OCI-LY7 (cell line): ENCODE data around the gene OTUB1. TPM values are rescaled to one million over a fixed set of nuclear protein-coding genes. Genes with fewer than 3 reads are reported as not detected.

ENCODE experiments used
- BruUV-seq: library from RNA; stranded (reverse); fragments of 400-500 nt; replicated peaks from 2 replicates; lab custom pipeline; 2021; lab: Mats Ljungman, UMichigan
- CTCF ChIA-PET: fragments of 300-600 bp; sonication (Branson Sonifier 250); formaldehyde crosslinking; loops from one replicate; lab custom pipeline; 2022; ENCODE audit warnings: antibody characterized with exemption; ENCODE audit not compliant: unreplicated experiment; lab: Charles Lee
- POLR2A ChIA-PET: fragments of 300-600 bp; sonication (Branson Sonifier 250); formaldehyde crosslinking; loops from one replicate; lab custom pipeline; 2022; ENCODE audit warnings: antibody characterized with exemption; lab: Charles Lee
- DNase-seq: peaks from one replicate; pipeline ENCODE4 v3.0.0-alpha.2; 2015; ENCODE audit warnings: low spot score
- H2AFZ ChIP-seq: fragments of 200-600 bp; sonication (generic), shearing (Covaris generic); 2 replicates; pipeline ENCODE4 v1.6.1; 2014; ENCODE audit warnings: mild to moderate bottlenecking, antibody characterized with exemption, low read length, moderate library complexity
- H3K27ac ChIP-seq: fragments of 200-600 bp; sonication (generic); 2 replicates; pipeline ENCODE4 v1.5.1; 2014; ENCODE audit warnings: mixed run types, low read depth, mild to moderate bottlenecking, moderate library complexity, low read length, inconsistent platforms; ENCODE audit not compliant: poor library complexity, severe bottlenecking
- H3K36me3 ChIP-seq: fragments of 200-600 bp; sonication (generic); 2 replicates; pipeline ENCODE4 v1.6.1; 2014; ENCODE audit warnings: mild to moderate bottlenecking, antibody characterized with exemption, low read length, moderate library complexity, mixed read lengths; ENCODE audit not compliant: insufficient read depth
- H3K4me1 ChIP-seq: fragments of 200-600 bp; sonication (generic); 2 replicates; pipeline ENCODE4 v1.5.1; 2014; ENCODE audit warnings: mild to moderate bottlenecking, low read length; ENCODE audit not compliant: insufficient read depth, poor library complexity, severe bottlenecking
- H3K4me2 ChIP-seq: fragments of 200-600 bp; sonication (generic); 2 replicates; pipeline ENCODE4 v1.6.1; 2014; ENCODE audit warnings: mild to moderate bottlenecking, low read length
- H3K4me3 ChIP-seq: fragments of 200-600 bp; sonication (generic); 2 replicates; pipeline ENCODE4 v1.5.1; 2014; ENCODE audit warnings: mild to moderate bottlenecking, low read depth, low read length; ENCODE audit not compliant: poor library complexity, severe bottlenecking
- H3K79me2 ChIP-seq: fragments of 200-600 bp; sonication (generic); 2 replicates; pipeline ENCODE4 v1.6.1; 2016; ENCODE audit warnings: low read depth, mild to moderate bottlenecking, low read length, moderate library complexity, mixed read lengths; ENCODE audit not compliant: insufficient read depth
- H3K9me2 ChIP-seq: fragments of 200-600 bp; sonication (generic); 2 replicates; pipeline ENCODE4 v1.6.1; 2016; ENCODE audit warnings: mild to moderate bottlenecking, low read length, mixed read lengths; ENCODE audit not compliant: insufficient read depth
- H3K9me3 ChIP-seq: fragments of 200-600 bp; sonication (generic); 2 replicates; pipeline ENCODE4 v1.6.1; 2014; ENCODE audit warnings: mild to moderate bottlenecking, mixed run types, low read length, mixed read lengths
- H4K20me1 ChIP-seq: fragments of 200-600 bp; sonication (generic); 2 replicates; pipeline ENCODE4 v1.6.1; 2014; ENCODE audit warnings: mild to moderate bottlenecking, antibody characterized with exemption, low read length, moderate library complexity, mixed read lengths; ENCODE audit not compliant: insufficient read depth
- EZH2phosphoT487 ChIP-seq: fragments of 200-600 bp; sonication (generic); IDR thresholded peaks from 2 replicates; pipeline ENCODE4 v1.6.1; 2018; ENCODE audit warnings: low read depth, borderline replicate concordance, mild to moderate bottlenecking, mixed run types, antibody characterized with exemption, low read length, moderate library complexity, mixed read lengths
- intact Hi-C: fragments of 100-400 bp; cut with micrococcal nuclease; formaldehyde crosslinking; loops from one replicate; pipeline ENCODE4 v1.10.0; 2022; ENCODE audit not compliant: unreplicated experiment
- total RNA-seq, 2 experiments: library from RNA; depleted of rRNA in 1 of 2; stranded (reverse); fragments of >200 nt in 1 of 2; shearing (Covaris generic) in 1 of 2; gene quantifications; 2 replicates each; pipeline ENCODE4 v1.2.3, GENCODE V29; 2014 to 2022
- TF ChIP-seq, protein P1 (sequence below): fragments of 200-600 bp; sonication (generic); conservative IDR thresholded peaks from 2 replicates; pipeline ENCODE4 v1.5.1; 2014; ENCODE audit warnings: mild to moderate bottlenecking, antibody characterized with exemption, low read length, moderate library complexity, mixed read lengths

Gene OTUB1
- total RNA-seq, 2 experiments from 2014 or later: 72.4 to 88.1 TPM

DNA sequence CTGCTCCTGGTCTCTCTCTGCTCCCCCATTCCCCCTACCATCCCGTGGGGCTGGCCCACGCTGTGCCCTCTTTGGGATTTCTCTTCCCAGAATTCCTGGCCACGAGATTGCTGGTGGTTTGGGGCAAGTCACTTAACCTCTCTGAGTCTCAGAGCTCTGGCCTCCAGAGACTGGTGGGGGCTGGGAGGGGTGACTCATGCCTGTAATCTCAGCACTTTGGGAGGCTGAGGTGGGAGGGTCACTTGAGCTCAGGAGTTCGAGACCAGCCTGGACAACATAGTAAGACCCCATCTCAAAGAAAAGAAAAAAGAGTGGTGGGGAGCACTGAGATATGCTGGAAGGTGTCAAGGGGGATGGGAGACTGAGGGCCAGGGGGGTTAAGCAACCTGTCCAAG, 18.3 kb downstream of the OTUB1 start:
- intact Hi-C loops: no loop called here
- Histone ChIP-seq H4K20me1 (no peaks in the 10 kb centered on the region), H3K9me2 (no peaks in the 10 kb centered on the region), H3K4me1 (peaks cover 8% of the 10 kb centered on the region), H3K79me2 (no peaks in the 10 kb centered on the region), H3K36me3 (peaks cover 7% of the 10 kb centered on the region; the same call in 1 of the 2 replicates), H3K27ac (no peak overlapping the region), H3K4me2 (no peak overlapping the region), H3K9me3 (no peaks in the 10 kb centered on the region), H2AFZ (no peak overlapping the region), H3K4me3 (no peak overlapping the region)
- BruUV-seq: no TSS peak
- DNase-seq: no peak
- ChIA-PET POLR2A (no interaction called here), CTCF (no interaction called here)
- TF ChIP-seq EZH2phosphoT487: no peak
- TF ChIP-seq, protein P1, sequence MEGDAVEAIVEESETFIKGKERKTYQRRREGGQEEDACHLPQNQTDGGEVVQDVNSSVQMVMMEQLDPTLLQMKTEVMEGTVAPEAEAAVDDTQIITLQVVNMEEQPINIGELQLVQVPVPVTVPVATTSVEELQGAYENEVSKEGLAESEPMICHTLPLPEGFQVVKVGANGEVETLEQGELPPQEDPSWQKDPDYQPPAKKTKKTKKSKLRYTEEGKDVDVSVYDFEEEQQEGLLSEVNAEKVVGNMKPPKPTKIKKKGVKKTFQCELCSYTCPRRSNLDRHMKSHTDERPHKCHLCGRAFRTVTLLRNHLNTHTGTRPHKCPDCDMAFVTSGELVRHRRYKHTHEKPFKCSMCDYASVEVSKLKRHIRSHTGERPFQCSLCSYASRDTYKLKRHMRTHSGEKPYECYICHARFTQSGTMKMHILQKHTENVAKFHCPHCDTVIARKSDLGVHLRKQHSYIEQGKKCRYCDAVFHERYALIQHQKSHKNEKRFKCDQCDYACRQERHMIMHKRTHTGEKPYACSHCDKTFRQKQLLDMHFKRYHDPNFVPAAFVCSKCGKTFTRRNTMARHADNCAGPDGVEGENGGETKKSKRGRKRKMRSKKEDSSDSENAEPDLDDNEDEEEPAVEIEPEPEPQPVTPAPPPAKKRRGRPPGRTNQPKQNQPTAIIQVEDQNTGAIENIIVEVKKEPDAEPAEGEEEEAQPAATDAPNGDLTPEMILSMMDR: no peak

DNA sequence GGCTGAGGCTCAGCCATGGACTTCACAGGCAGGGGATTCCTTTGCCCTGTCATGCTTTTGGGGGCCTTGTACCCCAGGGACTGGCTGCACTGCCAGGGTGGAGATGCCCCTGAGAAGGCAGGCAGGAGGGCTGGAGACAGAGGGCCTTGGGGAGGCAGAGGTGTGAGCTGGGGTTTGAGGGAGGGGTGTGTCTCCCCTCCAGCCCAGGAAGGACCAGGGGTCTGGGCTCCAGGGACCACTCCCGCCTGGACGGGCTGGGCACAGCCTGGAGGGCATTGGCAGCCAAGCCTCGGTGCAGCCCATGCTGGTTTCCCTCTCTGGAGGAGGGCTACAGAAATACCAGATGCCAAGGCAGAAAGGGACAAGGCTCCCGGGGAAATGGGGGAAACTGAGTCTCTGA, 19.5 kb downstream of the OTUB1 start:
- no peak for TF ChIP-seq EZH2phosphoT487
- TF ChIP-seq, protein P1: no peak
- peaks cover 4% of the 10 kb centered on the region; the same call in 1 of the 2 replicates for H3K9me3 ChIP-seq
- no peak overlapping the region for H3K4me3 ChIP-seq
- no TSS peak for BruUV-seq
- H4K20me1 ChIP-seq: no peaks in the 10 kb centered on the region
- no peak overlapping the region for H3K27ac ChIP-seq
- peaks cover 7% of the 10 kb centered on the region; the same call in 1 of the 2 replicates for H3K36me3 ChIP-seq
- no peaks in the 10 kb centered on the region for H3K9me2 ChIP-seq
- intact Hi-C loops: no loop called here
- H3K4me2 ChIP-seq: no peak overlapping the region
- H3K4me1 ChIP-seq: no peaks in the 10 kb centered on the region
- DNase-seq: no peak
- POLR2A ChIA-PET: no interaction called here
- CTCF ChIA-PET: no interaction called here
- no peak overlapping the region for H2AFZ ChIP-seq
- H3K79me2 ChIP-seq: no peaks in the 10 kb centered on the region

DNA sequence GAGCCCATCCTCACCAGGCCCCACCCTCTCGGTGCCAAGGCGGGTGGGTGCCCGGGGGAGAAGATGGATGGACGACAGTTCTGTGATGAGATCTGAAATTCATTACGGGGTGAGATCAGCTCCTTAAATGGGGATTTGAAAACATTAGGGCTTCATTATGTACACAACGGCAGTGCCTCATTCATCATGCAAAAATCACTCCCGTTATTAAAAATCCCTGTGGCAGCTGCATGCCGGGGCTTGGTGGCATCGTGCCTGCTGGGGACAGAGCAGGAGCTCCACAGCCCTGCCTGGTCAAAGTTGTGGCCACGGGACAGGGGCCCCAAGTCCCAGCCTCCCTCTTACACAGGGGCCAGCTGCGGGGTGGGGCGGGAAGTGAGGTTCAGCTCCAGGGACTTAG, 20.2 kb downstream of the OTUB1 start:
- H3K79me2 ChIP-seq: no peaks in the 10 kb centered on the region
- CTCF ChIA-PET: no interaction called here
- no peak for TF ChIP-seq EZH2phosphoT487
- TF ChIP-seq, protein P1: no peak
- POLR2A ChIA-PET: no interaction called here
- no peaks in the 10 kb centered on the region for H3K9me2 ChIP-seq
- H3K4me1 ChIP-seq: no peaks in the 10 kb centered on the region
- no peak overlapping the region for H2AFZ ChIP-seq
- intact Hi-C loops: no loop called here
- peaks cover 3% of the 10 kb centered on the region; the same call in 1 of the 2 replicates for H3K36me3 ChIP-seq
- no peak overlapping the region for H3K4me3 ChIP-seq
- DNase-seq: no peak
- no peak overlapping the region for H3K27ac ChIP-seq
- no peak overlapping the region for H3K4me2 ChIP-seq
- peaks cover 8% of the 10 kb centered on the region; the same call in 1 of the 2 replicates for H3K9me3 ChIP-seq
- BruUV-seq: no TSS peak
- no peaks in the 10 kb centered on the region for H4K20me1 ChIP-seq
